ENCODE data around the gene RWDD3. TPM values are rescaled to one million over a fixed set of nuclear protein-coding genes. Genes with fewer than 3 reads are reported as not detected.

Gene RWDD3
- total RNA-seq, 1 experiment from 2014 or later: 15.3 TPM

GRCh38 chr1:95229037-95229436 is 5.0 kb upstream of the RWDD3 start:
- H3K27me3 Mint-ChIP-seq (ENCODE audit: low read depth): peaks cover 2% of the 10 kb centered on the region
- no peak overlapping the region for H3K9ac ChIP-seq (ENCODE audit: extremely low read depth, insufficient read length, low read length)
- H2BK20ac ChIP-seq (ENCODE audit: low read depth, low read length, poor library complexity, severe bottlenecking): no peak overlapping the region
- no peaks in the 10 kb centered on the region for H3K79me2 ChIP-seq (ENCODE audit: insufficient read depth, low read length)
- H2BK120ac ChIP-seq (ENCODE audit: low read depth, low read length, poor library complexity, severe bottlenecking): no peak overlapping the region
- H2AK5ac ChIP-seq (ENCODE audit: insufficient read length, low read length): no peak overlapping the region
- no peak overlapping the region for H4K5ac ChIP-seq (ENCODE audit: insufficient read length, low read depth, low read length)
- no peak overlapping the region for H3K4me2 ChIP-seq (ENCODE audit: insufficient read depth, insufficient read length, low read length)
- H3K56ac ChIP-seq (ENCODE audit: insufficient read length, low read depth, low read length): no peak overlapping the region
- H3K36me3 Mint-ChIP-seq (ENCODE audit: insufficient read depth in 1 of 3, low read depth in 3 of 3): no peaks in the 10 kb centered on the region
- no peak overlapping the region for H3K14ac ChIP-seq (ENCODE audit: insufficient read depth, low read length)
- H3K9me3 ChIP-seq (ENCODE audit: control insufficient read depth, low read depth, low read length): no peaks in the 10 kb centered on the region
- no peak for TF ChIP-seq CTCF (conservative IDR thresholded peaks at IDR 0.05)
- H2BK15ac ChIP-seq (ENCODE audit: low read depth, low read length): no peak overlapping the region
- no peak overlapping the region for H4K91ac ChIP-seq (ENCODE audit: insufficient read length, low read depth, low read length)
- H3K23me2 ChIP-seq (ENCODE audit: insufficient read length, low read depth, low read length, poor library complexity, severe bottlenecking): peaks cover 9% of the 10 kb centered on the region
- no peaks in the 10 kb centered on the region for H3K9me3 Mint-ChIP-seq
- H2BK5ac ChIP-seq (ENCODE audit: insufficient read length, low read length): no peak overlapping the region
- H3K4me1 Mint-ChIP-seq: peaks cover 10 to 12% of the 10 kb centered on the region in 2 experiments
- no peaks in the 10 kb centered on the region for H3K79me1 ChIP-seq (ENCODE audit: insufficient read depth, low read depth, low read length, poor library complexity, severe bottlenecking)
- no peaks in the 10 kb centered on the region for H3K4me1 ChIP-seq (ENCODE audit: insufficient read depth, low read length)
- H3K4me3 Mint-ChIP-seq: no peak overlapping the region
- no peak overlapping the region for H2AFZ ChIP-seq (ENCODE audit: low read length)
- no peak overlapping the region for H3K23ac ChIP-seq (ENCODE audit: insufficient read length, low read depth, low read length)
- no peak overlapping the region for H3K27ac ChIP-seq (ENCODE audit: insufficient read length, low read depth, low read length)
- H3K4ac ChIP-seq (ENCODE audit: low read depth, low read length): no peak overlapping the region
- no peak overlapping the region for H2BK12ac ChIP-seq (ENCODE audit: insufficient read length, low read depth, low read length)
- DNase-seq: no peak
- no peak overlapping the region for H3K27ac Mint-ChIP-seq
- H3K18ac ChIP-seq (ENCODE audit: insufficient read length, low read depth, low read length): no peak overlapping the region
- no peaks in the 10 kb centered on the region for H3K27me3 ChIP-seq (ENCODE audit: insufficient read depth, low read length)
- H3T11ph ChIP-seq (ENCODE audit: low read length): no peak overlapping the region
- no peaks in the 10 kb centered on the region for H4K20me1 ChIP-seq (ENCODE audit: control insufficient read depth, insufficient read depth, insufficient read length)
- no CpG with 5 or more reads among the region's 5 CpGs for WGBS (ENCODE audit: extremely low coverage, insufficient read length, low lambda C conversion rate)
- no peak overlapping the region for H4K8ac ChIP-seq (replicated peaks; ENCODE audit: insufficient read length, low read depth, low read length)

Measured in H9 (cell line).